Measurements from ENCODE around the gene RXFP2. TPM values are rescaled to one million over a fixed set of nuclear protein-coding genes. Genes with fewer than 3 reads are reported as not detected.

Gene RXFP2
- total and polyA plus RNA-seq, 2 donors (not counting 3 experiments of a cell fraction or from before 2014, with no cell fraction given) = not detected

DNA sequence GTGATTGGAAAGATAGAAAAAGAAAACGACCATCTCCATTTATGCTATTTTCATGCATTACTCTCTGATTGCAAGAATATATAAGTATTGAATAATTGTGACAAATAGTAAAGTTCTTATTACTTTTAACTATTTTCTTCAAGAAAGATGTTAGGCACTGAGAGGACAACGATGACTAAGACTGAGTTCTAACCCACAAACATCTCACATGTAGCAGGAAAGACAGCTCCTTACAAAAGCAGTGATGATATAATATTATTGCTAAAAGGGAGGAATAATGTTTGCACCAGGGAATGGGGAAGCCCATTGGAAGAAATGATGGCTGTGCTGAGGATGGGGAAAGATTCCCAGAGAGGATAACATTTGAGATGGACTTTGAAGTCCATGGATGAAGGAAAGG is 22.6 kb downstream of the RXFP2 start:
- POLR2A ChIA-PET = no interaction called here
- intact Hi-C loops (cut with micrococcal nuclease) = no loop called here

More for the DNA sequence above, 22.6 kb downstream of the RXFP2 start:
- Histone ChIP-seq H4K20me1 (replicated peaks; ENCODE audit: control insufficient read depth, extremely low read depth, insufficient read depth, low read length) (no peaks in the 10 kb centered on the region), H3K4me2 (ENCODE audit: insufficient read depth, low read length) (no peak overlapping the region), H3K4me3 (replicated peaks in 1 of 3; ENCODE audit: insufficient read depth in 1 of 3, low read depth in 1 of 3, low read length in 3 of 3) (no peak overlapping the region), H3K27me3 (ENCODE audit: control insufficient read depth in 2 of 2, insufficient read depth in 2 of 2, low read length in 2 of 2) (peaks cover 5 to 8% of the 10 kb centered on the region in 2 experiments), H3K9ac (replicated peaks; ENCODE audit: extremely low read depth, insufficient read depth, low read length) (no peak overlapping the region), H3K27ac (ENCODE audit: insufficient read depth, low read depth, low read length) (no peak overlapping the region), H3K4me1 (ENCODE audit: control insufficient read depth, extremely low read depth, insufficient read depth, low read length) (no peaks in the 10 kb centered on the region), H2AFZ (ENCODE audit: low read depth, low read length) (no peak overlapping the region), H3K9me3 (replicated peaks; ENCODE audit: control insufficient read depth, insufficient read depth, low read length) (no peaks in the 10 kb centered on the region), H3K36me3 (ENCODE audit: control insufficient read depth in 2 of 2, extremely low read depth in 1 of 2, insufficient read depth in 2 of 2, low read length in 2 of 2) (no peaks in the 10 kb centered on the region), H3K9me1 (replicated peaks; ENCODE audit: control insufficient read depth, extremely low read depth, insufficient read depth, low read length) (no peaks in the 10 kb centered on the region), H3K79me2 (ENCODE audit: control insufficient read depth, insufficient read depth, low read length) (no peaks in the 10 kb centered on the region)
- dilution Hi-C loops (cut with MboI; ENCODE audit: extremely low pct_ligation_motif_present, low sequenced_read_pairs) = no loop called here
- TF ChIP-seq, protein P1, sequence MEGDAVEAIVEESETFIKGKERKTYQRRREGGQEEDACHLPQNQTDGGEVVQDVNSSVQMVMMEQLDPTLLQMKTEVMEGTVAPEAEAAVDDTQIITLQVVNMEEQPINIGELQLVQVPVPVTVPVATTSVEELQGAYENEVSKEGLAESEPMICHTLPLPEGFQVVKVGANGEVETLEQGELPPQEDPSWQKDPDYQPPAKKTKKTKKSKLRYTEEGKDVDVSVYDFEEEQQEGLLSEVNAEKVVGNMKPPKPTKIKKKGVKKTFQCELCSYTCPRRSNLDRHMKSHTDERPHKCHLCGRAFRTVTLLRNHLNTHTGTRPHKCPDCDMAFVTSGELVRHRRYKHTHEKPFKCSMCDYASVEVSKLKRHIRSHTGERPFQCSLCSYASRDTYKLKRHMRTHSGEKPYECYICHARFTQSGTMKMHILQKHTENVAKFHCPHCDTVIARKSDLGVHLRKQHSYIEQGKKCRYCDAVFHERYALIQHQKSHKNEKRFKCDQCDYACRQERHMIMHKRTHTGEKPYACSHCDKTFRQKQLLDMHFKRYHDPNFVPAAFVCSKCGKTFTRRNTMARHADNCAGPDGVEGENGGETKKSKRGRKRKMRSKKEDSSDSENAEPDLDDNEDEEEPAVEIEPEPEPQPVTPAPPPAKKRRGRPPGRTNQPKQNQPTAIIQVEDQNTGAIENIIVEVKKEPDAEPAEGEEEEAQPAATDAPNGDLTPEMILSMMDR (IDR thresholded peaks at IDR 0.05; ENCODE audit: extremely low read depth in 1 of 2, insufficient read depth in 1 of 2, low read depth in 1 of 2, low read length in 2 of 2) = no peak
- no peak for TF ChIP-seq MYC (IDR thresholded peaks at IDR 0.05; ENCODE audit: low read depth, low read length)
- TF ChIP-seq FOS (IDR thresholded peaks at IDR 0.05; ENCODE audit: borderline replicate concordance, insufficient read depth, low read length) = no peak
- TF ChIP-seq GATA2 (IDR thresholded peaks at IDR 0.05; ENCODE audit: insufficient read depth, insufficient read length, low read depth, low read length) = no peak
- TF ChIP-seq JUN (IDR thresholded peaks at IDR 0.05; ENCODE audit: borderline replicate concordance, insufficient read depth, insufficient read length, low read depth) = no peak
- TF ChIP-seq, protein P2, sequence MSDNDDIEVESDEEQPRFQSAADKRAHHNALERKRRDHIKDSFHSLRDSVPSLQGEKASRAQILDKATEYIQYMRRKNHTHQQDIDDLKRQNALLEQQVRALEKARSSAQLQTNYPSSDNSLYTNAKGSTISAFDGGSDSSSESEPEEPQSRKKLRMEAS (IDR thresholded peaks at IDR 0.05; ENCODE audit: insufficient read depth, insufficient read length) = no peak
- no peak for TF ChIP-seq POLR2AphosphoS5 (IDR thresholded peaks at IDR 0.05; ENCODE audit: insufficient read depth, low read depth, low read length)
- TF ChIP-seq EZH2 (IDR thresholded peaks at IDR 0.05; ENCODE audit: borderline replicate concordance, low read depth, low read length, severe bottlenecking) = no peak
- no peak for TF ChIP-seq POLR2A (IDR thresholded peaks at IDR 0.05; ENCODE audit: low read depth, low read length)
- no peak for DNase-seq (ENCODE audit: low read depth, low spot score)
- no peak for FAIRE-seq
- no TSS peak for BruUV-seq (replicated peaks)
- CTCF ChIA-PET = no interaction called here

Measured in endothelial cell of umbilical vein (primary cell).